ENCODE results near the gene CDH23.

The CDH23 gene

GRCh38 chr10:71748671-71749191, 352.0 kb downstream of the CDH23 start:
- H3K27ac ChIP-seq: no peak overlapping the region
- no peak for TF ChIP-seq ZFX (IDR thresholded peaks at IDR 0.05; ENCODE audit: borderline replicate concordance)
- TF ChIP-seq, protein P1, sequence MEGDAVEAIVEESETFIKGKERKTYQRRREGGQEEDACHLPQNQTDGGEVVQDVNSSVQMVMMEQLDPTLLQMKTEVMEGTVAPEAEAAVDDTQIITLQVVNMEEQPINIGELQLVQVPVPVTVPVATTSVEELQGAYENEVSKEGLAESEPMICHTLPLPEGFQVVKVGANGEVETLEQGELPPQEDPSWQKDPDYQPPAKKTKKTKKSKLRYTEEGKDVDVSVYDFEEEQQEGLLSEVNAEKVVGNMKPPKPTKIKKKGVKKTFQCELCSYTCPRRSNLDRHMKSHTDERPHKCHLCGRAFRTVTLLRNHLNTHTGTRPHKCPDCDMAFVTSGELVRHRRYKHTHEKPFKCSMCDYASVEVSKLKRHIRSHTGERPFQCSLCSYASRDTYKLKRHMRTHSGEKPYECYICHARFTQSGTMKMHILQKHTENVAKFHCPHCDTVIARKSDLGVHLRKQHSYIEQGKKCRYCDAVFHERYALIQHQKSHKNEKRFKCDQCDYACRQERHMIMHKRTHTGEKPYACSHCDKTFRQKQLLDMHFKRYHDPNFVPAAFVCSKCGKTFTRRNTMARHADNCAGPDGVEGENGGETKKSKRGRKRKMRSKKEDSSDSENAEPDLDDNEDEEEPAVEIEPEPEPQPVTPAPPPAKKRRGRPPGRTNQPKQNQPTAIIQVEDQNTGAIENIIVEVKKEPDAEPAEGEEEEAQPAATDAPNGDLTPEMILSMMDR (IDR thresholded peaks at IDR 0.05): no peak

- H3K27ac ChIP-seq: no peak overlapping the region
- TF ChIP-seq, protein P1 (IDR thresholded peaks at IDR 0.05): no peak
- no peak for TF ChIP-seq ZFX (IDR thresholded peaks at IDR 0.05; ENCODE audit: borderline replicate concordance)
These were observed 352.7 kb downstream of the CDH23 start for GRCh38 chr10:71749396-71749795.

DNA sequence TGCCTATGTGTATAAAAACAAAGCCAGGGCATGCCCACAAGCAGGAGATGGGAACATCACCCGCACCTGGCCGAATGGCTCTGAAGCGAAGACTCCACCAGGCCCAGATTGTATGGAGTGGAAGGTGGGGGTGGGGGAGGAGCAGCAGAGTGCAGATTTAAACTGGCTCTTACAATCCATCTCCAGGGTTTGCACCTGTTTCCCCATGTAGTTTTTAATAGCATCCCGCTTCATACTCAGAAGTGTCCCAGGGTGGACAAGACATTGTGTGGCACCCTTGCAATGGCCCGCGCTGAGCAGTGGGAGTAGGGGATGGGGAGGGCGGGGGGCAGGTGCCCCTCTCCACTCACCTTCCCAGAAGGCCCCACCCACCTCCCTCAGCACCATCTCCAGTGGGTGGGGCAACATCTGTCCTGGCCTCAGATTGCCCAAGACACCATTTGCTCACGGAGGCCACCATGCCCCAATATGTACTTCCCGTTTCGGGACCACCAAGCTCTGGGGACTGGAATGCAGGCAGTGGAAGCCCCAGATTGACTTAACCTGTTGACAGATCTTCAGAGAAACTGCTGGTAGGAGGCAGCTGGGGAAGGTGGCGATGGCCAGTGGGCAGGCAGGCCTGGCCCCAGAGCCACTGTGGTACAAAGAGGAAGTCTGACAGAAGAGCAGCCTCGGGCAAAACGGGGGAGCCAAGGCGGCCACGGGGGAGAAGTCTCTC, 353.6 kb downstream of the CDH23 start:
- H3K27ac ChIP-seq: no peak overlapping the region
- TF ChIP-seq ZFX (IDR thresholded peaks at IDR 0.05; ENCODE audit: borderline replicate concordance): no peak
- TF ChIP-seq, protein P1 (IDR thresholded peaks at IDR 0.05): no peak

DNA sequence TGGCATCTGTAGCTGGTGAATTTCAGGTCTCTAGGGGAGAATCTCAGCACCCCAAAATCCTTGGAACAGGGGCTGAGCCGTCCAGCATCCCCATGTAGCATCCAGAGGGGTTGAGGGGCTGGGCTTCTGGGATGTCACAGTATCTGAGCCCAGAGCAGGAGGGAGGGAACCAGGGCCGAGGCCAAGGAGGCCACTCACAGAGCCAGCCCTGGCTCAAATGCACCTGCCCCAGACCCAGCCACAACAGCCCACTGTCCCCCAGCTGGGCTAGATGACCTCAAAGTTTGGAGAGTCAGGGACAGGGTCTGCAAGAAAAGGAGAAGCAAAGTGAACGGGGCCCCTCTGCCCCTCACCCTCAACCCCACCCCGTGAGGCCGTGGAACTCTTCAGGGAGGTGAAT, 354.3 kb downstream of the CDH23 start:
- no peak overlapping the region for H3K27ac ChIP-seq

GRCh38 chr10:71751515-71752224, 354.9 kb downstream of the CDH23 start:
- no peak overlapping the region for H3K27ac ChIP-seq
- TF ChIP-seq ZFX (IDR thresholded peaks at IDR 0.05; ENCODE audit: borderline replicate concordance): no peak

More for the DNA sequence above, 354.3 kb downstream of the CDH23 start:
- TF ChIP-seq, protein P1 (IDR thresholded peaks at IDR 0.05): no peak
- TF ChIP-seq ZFX (IDR thresholded peaks at IDR 0.05; ENCODE audit: borderline replicate concordance): no peak

DNA sequence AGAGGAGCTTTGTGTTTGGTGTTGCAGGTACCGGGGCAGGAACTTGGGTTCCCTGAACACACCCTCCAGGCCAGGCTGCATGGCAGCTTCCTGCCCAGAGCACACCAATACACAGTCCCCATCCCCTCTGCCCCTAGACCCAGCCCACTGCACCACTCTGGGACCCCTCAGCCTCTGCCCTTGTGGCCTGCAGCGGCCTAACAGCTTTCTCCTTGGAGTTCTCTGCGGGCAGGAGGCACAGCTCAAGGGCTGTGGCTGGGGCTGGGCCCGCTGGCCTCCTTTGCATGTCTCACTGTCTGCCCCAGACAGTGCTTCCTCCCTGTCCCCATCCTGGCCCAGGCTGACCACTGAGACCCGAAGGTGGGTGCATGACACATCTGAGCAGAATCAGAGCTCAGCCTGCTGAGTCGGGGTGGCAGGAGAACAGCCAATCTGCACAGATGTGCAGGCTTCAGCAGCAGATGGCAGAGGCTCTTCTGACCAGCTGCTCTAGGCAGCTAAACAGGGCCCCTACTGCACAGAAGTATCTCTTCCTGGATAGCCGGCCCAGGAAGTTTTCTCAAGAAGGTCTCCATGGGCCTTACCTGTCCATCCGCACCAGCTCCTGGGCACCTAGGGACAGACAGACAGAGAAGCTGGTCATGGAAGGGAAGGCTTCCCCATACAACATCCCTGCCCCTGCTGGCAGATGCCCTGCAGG, 355.8 kb downstream of the CDH23 start:
- no peak overlapping the region for H3K27ac ChIP-seq
- no peak for TF ChIP-seq ZFX (IDR thresholded peaks at IDR 0.05; ENCODE audit: borderline replicate concordance)
- TF ChIP-seq, protein P1 (IDR thresholded peaks at IDR 0.05): no peak

DNA sequence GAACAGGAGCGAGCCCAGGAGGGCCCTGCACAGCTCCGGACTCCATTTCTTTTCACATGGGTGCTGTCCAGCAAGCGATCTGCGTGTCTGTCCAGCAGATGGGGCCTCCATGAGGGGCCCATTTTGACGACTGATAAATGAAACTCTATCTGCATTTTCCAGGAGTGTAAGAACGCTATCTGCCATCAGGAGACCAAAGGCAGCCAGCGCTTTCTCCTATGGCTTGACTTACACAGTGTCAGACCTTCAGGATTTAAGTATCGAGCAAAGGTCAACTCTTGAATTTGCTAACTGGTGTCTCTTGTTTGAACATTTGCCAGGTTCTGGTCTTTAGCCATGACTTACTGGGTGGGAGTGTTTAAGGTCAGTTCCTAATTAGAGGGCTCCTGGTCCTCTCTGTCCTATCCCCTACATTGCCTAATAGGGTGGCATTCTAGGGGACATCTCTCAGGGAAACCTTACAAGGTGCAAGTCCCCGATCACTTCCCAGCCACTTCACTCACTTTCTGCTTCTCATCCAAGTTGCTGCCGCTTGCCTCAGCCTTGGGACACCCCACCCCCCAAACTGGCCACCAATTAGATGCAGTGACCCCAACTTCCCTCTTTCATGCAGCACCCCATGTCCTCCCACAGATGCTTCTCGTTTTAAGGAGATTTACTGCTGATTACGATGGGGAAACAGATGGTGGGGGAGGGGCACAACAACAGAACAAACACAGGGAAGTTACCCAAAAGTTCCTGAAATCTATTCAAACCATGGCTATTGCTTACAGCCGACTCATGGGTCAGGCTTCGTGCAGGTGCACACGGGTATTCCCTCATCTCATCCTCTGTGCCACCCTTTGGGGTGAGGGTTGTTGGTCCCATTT, 356.6 kb downstream of the CDH23 start:
- no peak overlapping the region for H3K27ac ChIP-seq
- no peak for TF ChIP-seq ZFX (IDR thresholded peaks at IDR 0.05; ENCODE audit: borderline replicate concordance)
- TF ChIP-seq, protein P1 (IDR thresholded peaks at IDR 0.05): no peak

Data from 22Rv1 (cell line).